Chondrocyte (in vitro differentiated cells): ENCODE results near the gene ADD3. TPM values are rescaled to one million over a fixed set of nuclear protein-coding genes. Genes with fewer than 3 reads are reported as not detected.

Experiments used
- DNase-seq: peaks from one replicate; pipeline ENCODE4 v3.0.0; 2021; ENCODE audit warnings: mixed read lengths, low spot score
- H3K27ac Mint-ChIP-seq: one replicate; pipeline ENCODE4 v1.8.0; 2021; ENCODE audit warnings: mild to moderate bottlenecking, moderate library complexity, mixed read lengths; ENCODE audit not compliant: unreplicated experiment
- H3K27me3 Mint-ChIP-seq: 2 replicates; pipeline ENCODE4 v1.8.0; 2021; ENCODE audit warnings: low read depth, mixed read lengths
- H3K36me3 Mint-ChIP-seq: 2 replicates; pipeline ENCODE4 v1.8.0; 2021; ENCODE audit warnings: low read depth, mixed read lengths
- H3K4me1 Mint-ChIP-seq: 2 replicates; pipeline ENCODE4 v1.8.0; 2021; ENCODE audit warnings: low read depth, mild to moderate bottlenecking, mixed read lengths
- H3K4me3 Mint-ChIP-seq: one replicate; pipeline ENCODE4 v1.8.0; 2021; ENCODE audit warnings: mild to moderate bottlenecking, moderate library complexity, mixed read lengths; ENCODE audit not compliant: unreplicated experiment
- H3K9me3 Mint-ChIP-seq: 2 replicates; pipeline ENCODE4 v1.8.0; 2021; ENCODE audit warnings: low read depth, mixed read lengths
- CTCF ChIP-seq: fragments of 200-600 bp; sonication (generic); IDR thresholded peaks from 2 replicates; pipeline ENCODE4 v1.5.0; 2021; ENCODE audit warnings: antibody characterized with exemption, mild to moderate bottlenecking, moderate library complexity
- total RNA-seq: library from RNA; stranded (reverse); gene quantifications from 3 replicates; pipeline ENCODE4 v1.2.1, GENCODE V29; 2021

Gene ADD3
- total RNA-seq, 1 donor from 2014 or later: 75.1 TPM

- H3K27me3 Mint-ChIP-seq: no peaks in the 10 kb centered on the region
- no peak for TF ChIP-seq CTCF
- H3K9me3 Mint-ChIP-seq: no peaks in the 10 kb centered on the region
- H3K4me3 Mint-ChIP-seq: no peak overlapping the region
- H3K4me1 Mint-ChIP-seq: peaks cover 51% of the 10 kb centered on the region
- H3K27ac Mint-ChIP-seq: peak overlapping the region; percentile 49
- no peaks in the 10 kb centered on the region for H3K36me3 Mint-ChIP-seq
- no peak for DNase-seq
Observed at GRCh38 chr10:110009736-110010475, 2.1 kb downstream of the ADD3 start.

- DNase-seq: no peak
- Mint-ChIP-seq H3K9me3 (no peaks in the 10 kb centered on the region), H3K36me3 (no peaks in the 10 kb centered on the region), H3K27ac (peak overlapping the region; percentile 68), H3K4me3 (no peak overlapping the region), H3K27me3 (no peaks in the 10 kb centered on the region), H3K4me1 (peaks cover 51% of the 10 kb centered on the region)
- TF ChIP-seq CTCF: no peak
Observed at GRCh38 chr10:110010486-110011378, 2.9 kb downstream of the ADD3 start.

- H3K27ac Mint-ChIP-seq: no peak overlapping the region
- TF ChIP-seq CTCF: no peak
- H3K27me3 Mint-ChIP-seq: no peaks in the 10 kb centered on the region
- H3K9me3 Mint-ChIP-seq: no peaks in the 10 kb centered on the region
- H3K36me3 Mint-ChIP-seq: no peaks in the 10 kb centered on the region
- peaks cover 59% of the 10 kb centered on the region for H3K4me1 Mint-ChIP-seq
- H3K4me3 Mint-ChIP-seq: no peak overlapping the region
- no peak for DNase-seq
Observed at GRCh38 chr10:110011681-110012080, 3.9 kb downstream of the ADD3 start.

GRCh38 chr10:110013630-110014293 is 6.0 kb downstream of the ADD3 start:
- Mint-ChIP-seq H3K27me3 (no peaks in the 10 kb centered on the region), H3K36me3 (no peaks in the 10 kb centered on the region), H3K4me1 (peaks cover 71% of the 10 kb centered on the region), H3K9me3 (no peaks in the 10 kb centered on the region), H3K27ac (no peak overlapping the region), H3K4me3 (no peak overlapping the region)
- DNase-seq: no peak
- TF ChIP-seq CTCF: no peak

GRCh38 chr10:110016039-110016438 is 8.3 kb downstream of the ADD3 start:
- Mint-ChIP-seq H3K4me3 (no peak overlapping the region), H3K27me3 (no peaks in the 10 kb centered on the region), H3K27ac (no peak overlapping the region), H3K9me3 (no peaks in the 10 kb centered on the region), H3K4me1 (peaks cover 62% of the 10 kb centered on the region), H3K36me3 (no peaks in the 10 kb centered on the region)
- peak; percentile 71 for TF ChIP-seq CTCF
- DNase-seq: no peak
